HG02852 (cell line): ENCODE results near the gene FFAR3.

Experiments
- ATAC-seq: cut with Tn5 transposase; IDR thresholded peaks from one replicate; pipeline ENCODE4 v1.9.1; 2021; ENCODE audit warnings: mild to moderate bottlenecking, moderate library complexity; ENCODE audit not compliant: unreplicated experiment

FFAR3 gene

DNA sequence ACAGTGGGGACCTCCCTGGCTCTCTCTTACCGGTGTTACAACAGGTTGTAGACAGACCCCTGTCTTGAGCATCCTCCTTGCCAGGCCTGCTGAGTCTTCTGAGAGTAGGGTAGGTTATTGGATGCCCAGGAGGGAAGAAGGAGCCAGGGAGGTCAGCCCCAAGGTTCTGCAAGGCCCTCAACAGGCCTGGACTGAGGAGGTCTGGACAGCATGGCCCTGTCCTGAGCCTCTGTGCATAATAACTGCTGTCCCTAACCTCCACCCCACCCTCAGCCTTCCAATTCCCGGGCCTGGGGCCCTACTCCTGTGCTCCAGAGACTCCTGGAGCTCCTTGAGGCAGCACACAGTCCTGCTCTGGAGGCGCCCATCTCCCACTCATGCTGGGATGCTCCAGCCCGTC, 28.9 kb upstream of the FFAR3 start:
- ATAC-seq = no peak

DNA sequence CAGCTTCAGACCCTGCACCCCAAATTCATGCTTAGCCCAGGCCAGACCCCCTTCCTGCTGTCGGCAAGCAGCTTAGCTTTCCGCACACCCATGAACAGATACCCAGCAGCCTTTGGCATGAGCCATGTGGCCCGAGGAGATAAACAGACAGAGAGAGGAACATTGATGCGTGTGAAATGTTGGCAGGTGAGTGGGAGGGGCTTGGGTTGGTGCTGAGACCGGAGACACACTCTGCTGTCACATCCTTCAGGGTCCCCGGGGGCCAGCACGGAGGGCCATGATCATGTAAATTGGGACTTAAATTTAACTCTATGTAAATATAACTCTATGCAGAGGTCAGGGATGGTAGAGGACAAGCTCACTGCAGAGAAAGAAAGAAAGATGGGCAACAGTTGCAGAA, 27.8 kb upstream of the FFAR3 start:
- ATAC-seq = peak; percentile 39

DNA sequence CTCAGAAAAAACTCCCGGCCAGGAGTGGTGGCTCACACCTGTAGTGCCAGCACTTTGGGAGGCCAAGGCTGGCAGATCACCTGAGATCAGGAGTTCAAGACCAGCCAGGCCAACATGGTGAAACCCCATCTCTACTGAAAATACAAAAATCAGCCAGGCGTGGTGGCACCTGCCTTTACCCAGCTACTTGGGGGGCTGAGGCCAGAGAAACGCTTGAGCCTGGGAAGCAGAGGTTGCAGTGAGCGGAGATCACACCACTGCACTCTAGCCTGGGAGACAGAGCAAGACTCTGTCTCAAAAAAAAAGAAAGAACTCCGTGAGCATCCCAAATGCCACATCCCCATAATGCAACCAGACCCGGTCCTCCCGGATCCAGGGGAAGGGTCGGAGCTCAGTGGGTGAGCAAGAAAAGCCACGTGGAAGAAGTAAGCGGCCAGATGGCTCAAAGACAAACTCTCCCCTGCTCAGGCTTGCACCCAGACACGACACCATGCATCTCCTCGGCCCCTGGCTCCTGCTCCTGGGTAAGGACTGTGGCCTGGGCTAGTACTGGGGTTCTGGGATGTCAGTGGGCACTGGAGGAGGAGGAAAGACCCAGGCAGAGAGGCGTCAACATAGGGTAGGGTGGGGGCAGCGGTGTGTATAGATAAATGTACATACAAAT, 26.6 kb upstream of the FFAR3 start:
- ATAC-seq = no peak

DNA sequence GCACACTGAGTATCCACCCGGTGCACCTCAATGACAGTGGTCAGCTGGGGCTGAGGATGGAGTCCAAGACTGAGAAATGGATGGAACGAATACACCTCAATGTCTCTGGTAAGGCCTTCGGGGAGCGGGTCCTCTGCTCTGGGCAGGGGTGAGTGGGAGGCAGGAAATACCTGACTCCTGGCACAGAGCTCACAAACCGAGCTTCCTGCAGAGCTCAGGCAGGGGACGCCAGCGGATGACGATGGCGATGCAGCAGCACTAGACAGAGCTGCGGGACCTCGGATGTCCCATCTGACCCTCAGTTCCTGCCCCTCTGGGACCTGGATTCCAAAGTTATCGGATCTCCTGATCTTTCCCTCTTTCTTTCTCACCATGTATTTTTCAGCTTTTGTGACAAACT, 25.4 kb upstream of the FFAR3 start:
- ATAC-seq = no peak

DNA sequence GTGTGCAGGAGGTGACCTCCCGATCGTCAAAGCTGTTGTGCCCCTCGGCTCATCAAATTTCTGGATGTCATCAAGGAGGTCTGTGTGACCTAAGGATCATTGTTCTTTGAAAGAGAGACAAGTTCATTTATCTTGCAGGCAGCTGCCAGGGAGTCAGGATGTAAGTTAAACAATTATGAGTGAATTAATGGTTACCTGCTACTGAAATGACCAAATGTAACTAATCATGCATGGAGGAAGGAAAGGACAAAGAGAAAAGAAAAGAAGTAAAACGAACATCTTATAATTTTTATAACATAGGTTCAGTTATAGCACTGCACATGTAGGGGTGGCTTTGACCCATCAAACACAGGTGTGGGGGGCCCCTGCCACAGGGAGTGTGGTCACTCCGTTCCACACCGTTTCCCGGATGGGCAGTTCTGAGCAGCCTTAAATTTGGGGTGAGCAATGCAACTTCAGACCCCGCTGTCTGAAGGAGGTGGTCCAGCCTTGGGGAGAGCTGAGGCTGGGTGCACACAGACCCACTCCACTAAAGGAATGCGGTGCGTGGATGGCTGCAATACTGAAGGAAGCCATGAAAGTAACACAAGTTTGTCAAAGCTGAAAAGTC, 24.0 kb upstream of the FFAR3 start:
- ATAC-seq = no peak

DNA sequence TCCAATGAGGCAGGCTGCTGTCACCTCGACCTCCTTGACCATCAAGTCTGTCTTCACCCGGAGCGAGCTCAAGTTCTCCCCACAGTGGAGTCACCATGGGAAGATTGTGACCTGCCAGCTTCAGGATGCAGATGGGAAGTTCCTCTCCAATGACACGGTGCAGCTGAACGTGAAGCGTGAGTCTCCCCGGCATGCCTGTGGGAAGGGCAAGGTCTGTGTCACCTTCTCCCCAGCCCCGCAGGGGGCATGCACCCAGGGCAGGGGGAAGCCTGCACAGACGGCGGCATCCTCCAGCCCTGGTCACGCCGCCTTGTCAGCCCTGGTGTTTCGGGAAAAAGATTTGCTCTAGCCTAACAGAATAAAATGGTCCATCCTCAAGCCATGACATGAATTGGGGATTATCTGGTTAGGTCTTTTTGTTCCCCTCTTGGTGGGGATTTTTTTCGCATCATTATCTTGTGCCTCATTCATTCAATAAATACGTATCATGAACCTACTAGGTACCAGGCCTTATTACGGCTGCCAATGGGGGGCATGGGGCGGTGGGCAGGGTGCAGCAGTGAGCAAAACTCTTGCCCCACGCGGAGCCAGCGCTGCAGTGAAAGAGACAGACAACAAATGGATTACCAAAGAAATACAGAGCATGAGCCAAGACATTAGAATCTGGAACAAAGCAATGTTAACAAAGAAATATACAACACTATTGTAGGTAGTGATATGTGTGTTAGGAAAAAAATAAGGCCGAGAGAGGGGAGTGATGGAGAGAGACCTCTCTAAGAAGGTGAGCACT, 21.9 kb upstream of the FFAR3 start:
- no peak for ATAC-seq

DNA sequence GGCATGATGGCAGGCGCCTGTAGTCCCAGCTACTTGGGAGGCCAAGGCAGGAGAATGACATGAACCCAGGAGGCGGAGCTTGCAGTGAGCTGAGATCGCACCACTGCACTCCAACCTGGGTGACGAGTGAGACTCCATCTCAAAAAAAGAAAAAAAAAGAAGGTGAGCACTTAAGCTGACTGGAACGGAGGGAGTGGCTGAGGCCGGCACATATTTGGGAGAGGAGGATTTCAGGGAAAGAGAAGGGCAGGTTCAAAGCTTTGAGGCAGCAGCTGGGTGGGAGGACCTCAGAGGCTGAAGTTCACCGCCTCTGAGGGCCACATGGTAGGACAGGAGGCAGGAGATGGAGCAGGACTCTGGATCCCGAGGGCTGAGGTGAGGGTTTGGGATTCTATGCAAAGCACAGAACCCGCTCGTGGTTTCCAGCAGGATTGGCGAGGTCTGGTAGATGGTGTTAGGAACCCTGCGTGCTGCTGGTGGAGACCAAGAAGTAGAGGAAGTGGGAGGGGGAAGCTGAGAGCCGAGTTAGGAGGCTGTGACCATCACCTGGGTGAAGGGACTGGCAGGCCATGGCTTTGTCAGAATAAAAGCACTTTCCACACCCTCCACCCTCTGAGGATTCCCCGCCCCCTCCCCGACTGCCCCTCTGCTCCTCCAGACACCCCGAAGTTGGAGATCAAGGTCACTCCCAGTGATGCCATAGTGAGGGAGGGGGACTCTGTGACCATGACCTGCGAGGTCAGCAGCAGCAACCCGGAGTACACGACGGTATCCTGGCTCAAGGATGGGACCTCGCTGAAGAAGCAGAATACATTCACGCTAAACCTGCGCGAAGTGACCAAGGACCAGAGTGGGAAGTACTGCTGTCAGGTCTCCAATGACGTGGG, 20.9 kb upstream of the FFAR3 start:
- ATAC-seq = no peak

DNA sequence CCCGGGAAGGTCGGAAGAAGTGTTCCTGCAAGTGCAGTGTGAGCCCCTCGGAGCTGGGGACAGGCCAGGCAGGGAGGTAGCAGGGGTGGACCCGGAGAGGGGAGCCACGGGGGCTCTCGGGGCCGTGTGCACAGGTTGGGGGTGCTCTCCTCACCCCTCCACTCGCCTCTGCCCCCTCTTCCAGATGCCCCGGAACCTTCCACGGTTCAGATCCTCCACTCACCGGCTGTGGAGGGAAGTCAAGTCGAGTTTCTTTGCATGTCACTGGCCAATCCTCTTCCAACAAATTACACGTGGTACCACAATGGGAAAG, 20.3 kb upstream of the FFAR3 start:
- ATAC-seq = no peak

DNA sequence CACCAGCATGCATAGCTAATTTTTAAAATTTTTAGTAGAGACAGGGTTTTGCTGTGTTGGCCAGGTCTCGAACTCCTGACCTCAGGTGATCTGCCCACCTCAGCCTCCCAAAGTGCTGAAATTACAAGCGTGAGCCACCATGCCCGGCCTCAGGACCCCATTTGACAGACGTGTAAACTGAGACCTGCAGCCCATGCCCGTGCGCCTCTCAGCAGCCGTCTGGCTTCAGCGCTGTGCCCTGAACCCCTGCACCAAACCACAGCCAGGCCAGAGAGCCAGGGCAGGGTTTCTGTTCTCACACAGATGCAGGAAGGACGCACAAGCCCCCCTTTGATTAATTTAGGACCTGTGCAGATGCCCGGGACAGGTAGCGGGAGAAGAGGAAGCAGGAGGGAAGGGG, 17.8 kb upstream of the FFAR3 start:
- no peak for ATAC-seq

DNA sequence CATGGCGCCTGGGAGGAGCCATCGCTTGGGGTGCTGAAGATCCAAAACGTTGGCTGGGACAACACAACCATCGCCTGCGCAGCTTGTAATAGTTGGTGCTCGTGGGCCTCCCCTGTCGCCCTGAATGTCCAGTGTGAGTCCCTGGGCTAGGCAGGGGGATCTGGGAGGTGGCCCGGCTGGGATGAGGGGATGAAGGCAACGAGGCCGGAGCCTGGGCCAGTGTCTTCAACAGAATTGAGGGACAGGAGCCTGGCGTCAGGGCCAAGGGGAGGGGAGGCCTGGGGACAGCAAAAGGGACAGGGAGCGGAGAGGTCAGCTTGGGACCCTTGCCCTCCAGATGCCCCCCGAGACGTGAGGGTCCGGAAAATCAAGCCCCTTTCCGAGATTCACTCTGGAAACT, 17.3 kb upstream of the FFAR3 start:
- no peak for ATAC-seq

DNA sequence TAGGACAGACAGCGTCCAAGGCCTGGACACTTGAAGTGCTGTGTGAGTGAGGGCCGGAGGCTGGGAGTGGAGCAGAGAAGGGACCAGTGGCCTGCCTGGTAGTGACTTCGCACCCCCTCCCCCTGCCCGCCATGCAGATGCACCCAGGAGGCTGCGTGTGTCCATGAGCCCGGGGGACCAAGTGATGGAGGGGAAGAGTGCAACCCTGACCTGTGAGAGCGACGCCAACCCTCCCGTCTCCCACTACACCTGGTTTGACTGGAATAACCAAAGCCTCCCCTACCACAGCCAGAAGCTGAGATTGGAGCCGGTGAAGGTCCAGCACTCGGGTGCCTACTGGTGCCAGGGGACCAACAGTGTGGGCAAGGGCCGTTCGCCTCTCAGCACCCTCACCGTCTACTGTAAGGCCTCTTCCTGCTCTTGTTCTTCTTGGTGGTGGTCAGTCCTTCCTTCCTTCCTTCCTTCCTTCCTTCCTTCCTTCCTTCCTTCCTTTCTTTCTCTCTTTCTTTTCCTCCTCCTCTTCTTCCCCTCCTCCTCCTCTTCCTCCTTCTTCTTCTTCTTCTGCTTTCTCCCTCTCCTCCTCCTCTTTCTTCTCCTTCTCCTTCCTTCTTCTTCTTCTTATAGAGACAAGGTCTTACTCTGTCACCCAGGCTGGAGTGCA, 16.6 kb upstream of the FFAR3 start:
- ATAC-seq = no peak

DNA sequence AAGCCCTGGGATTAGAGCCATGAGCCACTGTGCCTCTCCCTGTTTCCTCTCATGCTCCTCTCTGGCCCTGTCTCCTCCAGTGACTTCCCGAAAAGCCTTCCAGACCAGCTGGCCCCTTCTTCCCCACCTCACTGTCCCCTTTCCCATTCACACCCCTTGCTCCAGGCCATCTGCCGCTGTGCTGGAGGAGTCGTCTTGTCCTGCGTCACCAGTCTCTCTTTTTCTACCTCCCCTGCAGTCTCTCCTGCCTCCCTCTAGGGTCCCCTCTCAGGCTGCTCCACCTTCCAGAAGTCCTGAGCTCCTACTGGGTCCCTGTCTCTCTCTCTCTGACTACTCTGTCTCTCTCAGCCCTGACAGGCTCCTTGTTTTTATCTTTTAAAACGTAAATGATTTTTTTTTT, 15.8 kb upstream of the FFAR3 start:
- ATAC-seq = no peak

DNA sequence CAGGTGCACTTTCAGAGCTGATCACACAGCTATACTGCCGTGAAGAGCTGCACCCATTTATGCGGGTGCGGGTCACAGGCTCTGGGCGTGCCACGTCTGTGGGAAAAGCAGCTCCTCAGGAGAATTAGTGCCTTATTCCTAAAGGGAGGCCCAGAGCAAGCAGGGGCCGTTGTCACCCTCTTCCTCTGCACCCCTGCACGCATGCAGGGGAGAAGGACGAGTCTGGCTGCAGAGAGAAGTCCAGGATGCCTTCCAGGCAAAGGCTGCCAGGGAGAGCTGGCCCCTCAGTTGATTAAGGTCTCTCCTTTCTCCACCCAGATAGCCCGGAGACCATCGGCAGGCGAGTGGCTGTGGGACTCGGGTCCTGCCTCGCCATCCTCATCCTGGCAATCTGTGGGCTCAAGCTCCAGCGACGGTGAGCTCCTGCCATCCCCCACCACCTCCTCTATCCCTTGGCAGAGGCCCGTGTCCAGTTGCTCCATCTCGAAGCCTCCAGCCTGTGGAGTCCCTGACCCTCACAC, 13.7 kb upstream of the FFAR3 start:
- ATAC-seq = no peak

DNA sequence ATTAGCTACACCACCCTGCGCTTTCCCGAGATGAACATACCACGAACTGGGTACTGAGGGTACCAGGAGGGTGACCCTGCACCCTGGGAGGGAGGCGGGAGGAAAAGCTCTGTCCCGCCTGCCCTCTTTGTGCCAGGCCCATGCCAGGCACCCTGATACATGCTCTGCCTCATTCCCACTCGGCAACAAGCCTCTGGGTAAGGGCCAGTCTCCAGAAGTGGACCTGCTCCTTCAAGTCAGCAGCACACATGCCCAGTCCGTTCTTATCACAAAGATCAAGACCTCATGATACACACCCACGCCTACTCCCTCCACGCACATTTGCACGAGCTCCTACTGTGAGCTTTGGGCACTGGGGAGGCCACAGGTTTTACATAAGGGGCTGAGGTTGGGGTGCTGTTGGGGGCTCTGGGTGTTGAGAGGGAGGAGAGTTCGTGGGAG, 12.6 kb upstream of the FFAR3 start:
- no peak for ATAC-seq

DNA sequence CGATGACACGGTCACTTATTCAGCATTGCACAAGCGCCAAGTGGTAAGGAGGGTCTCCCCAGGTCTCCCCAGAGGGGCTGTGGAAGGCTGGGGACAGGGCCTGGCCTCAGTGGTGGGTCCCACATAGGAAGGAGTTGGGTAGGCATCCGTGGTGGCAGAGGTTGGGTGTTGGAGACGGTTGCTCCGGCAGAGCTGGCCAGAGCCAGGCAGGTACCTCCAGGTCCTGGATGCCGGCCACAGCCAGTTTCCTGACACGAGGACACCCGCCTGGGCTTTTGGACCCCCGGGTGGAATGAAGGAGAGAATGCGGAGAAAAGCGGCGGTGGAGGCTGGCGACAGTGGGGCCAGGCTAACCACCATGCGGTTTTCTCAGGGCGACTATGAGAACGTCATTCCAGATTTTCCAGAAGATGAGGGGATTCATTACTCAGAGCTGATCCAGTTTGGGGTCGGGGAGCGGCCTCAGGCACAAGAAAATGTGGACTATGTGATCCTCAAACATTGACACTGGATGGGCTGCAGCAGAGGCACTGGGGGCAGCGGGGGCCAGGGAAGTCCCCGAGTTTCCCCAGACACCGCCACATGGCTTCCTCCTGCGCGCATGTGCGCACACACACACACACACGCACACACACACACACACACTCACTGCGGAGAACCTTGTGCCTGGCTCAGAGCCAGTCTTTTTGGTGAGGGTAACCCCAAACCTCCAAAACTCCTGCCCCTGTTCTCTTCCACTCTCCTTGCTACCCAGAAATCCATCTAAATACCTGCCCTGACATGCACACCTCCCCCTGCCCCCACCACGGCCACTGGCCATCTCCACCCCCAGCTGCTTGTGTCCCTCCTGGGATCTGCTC, 11.8 kb upstream of the FFAR3 start:
- no peak for ATAC-seq

DNA sequence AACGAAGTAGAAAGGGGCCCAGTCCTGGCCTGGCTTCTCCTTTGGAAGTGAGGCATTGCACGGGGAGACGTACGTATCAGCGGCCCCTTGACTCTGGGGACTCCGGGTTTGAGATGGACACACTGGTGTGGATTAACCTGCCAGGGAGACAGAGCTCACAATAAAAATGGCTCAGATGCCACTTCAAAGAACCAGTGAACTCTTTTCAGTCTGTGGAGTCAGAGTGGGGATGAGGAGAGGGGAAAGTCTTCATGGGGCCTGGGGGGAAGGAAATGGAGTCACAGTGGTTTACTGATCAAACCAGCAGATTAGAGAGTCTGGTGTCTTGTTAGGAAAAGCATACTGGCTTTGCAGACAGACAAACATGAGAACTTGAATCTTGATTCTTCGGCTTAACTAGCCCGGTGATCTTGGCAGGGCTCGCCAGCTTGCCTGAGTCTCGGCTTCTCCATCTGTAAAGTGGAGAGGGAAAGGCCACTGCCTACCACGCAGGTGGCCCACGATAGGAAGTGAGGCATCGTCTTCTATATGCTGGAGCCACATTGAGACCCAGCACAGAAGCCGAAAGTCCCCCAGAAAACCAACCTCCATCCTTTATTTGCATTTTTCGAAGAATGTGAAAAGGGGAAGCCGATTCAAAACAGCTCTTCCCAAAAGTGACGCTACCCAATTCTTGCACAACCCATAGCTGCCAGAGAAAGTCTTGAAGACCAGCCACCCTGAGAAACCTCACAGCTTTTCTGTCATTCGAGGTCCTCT, 10.9 kb upstream of the FFAR3 start, which contains the start of gene FFAR1:
Gene FFAR1 (plus strand): TSS at position 732 of the 759 bp plus-strand sequence. CDS start 3,650 bp downstream, outside the sequence.
- ATAC-seq = peak; percentile 51

DNA sequence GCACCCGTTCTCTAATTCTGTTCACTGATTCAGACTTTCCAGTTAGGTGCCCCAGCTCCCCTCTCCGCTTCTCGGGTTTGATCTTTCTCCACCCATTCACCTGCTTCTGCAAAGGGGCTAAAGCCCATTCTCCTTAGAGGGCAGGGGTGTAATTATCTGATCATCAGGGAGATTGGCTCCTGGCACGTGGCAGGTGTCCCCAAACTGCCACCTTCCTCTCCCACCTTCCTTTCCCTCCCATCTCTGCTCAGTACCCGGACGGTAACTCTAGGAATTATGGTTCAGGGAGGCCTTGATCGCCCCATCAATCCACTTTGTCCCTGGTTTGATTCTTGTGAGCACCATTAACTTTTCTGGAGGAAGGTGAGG, 10.3 kb upstream of the FFAR3 start:
- no peak for ATAC-seq

DNA sequence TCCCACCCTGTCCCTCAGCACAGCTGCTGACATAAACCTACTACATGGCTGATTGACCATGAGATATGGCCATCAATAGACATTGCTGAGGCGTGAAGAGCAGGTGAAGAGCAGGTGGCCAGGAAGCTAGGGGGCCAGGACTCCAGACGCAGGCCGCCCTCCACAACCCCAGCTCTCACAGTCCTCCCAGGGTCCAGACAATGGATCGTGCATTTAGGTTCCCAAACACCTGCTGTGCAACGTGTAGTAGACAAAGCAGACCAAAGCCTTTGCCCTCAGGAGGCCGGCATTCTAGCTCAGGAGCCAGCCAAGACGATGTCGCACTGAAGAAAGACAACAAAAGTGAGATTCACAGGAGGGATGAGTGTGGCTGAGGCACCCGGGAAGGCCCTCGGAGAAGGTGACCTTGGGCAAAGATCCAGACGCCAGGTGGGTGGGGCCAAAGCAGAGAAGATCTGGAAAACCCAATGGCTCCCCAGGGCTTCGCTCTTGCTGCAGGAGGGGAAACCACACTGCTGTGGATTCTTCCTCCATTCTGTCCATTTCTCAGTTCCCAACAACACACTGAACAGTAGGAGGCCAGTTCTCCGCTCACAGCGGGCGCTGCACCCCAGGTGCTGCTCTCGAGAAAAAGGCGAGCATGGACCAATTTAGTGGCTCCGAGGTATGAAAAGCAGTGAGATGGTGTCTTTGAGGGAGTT, 9.2 kb upstream of the FFAR3 start:
- ATAC-seq = no peak
